NCI-H1436 treated with DMSO at 0.1 percent for 48 hours (cell line): ENCODE results near the gene TENM4.

Experiments
- DNase-seq: peaks from one replicate; lab custom pipeline; 2025; lab: John Stamatoyannopoulos, UW

Gene TENM4

DNA sequence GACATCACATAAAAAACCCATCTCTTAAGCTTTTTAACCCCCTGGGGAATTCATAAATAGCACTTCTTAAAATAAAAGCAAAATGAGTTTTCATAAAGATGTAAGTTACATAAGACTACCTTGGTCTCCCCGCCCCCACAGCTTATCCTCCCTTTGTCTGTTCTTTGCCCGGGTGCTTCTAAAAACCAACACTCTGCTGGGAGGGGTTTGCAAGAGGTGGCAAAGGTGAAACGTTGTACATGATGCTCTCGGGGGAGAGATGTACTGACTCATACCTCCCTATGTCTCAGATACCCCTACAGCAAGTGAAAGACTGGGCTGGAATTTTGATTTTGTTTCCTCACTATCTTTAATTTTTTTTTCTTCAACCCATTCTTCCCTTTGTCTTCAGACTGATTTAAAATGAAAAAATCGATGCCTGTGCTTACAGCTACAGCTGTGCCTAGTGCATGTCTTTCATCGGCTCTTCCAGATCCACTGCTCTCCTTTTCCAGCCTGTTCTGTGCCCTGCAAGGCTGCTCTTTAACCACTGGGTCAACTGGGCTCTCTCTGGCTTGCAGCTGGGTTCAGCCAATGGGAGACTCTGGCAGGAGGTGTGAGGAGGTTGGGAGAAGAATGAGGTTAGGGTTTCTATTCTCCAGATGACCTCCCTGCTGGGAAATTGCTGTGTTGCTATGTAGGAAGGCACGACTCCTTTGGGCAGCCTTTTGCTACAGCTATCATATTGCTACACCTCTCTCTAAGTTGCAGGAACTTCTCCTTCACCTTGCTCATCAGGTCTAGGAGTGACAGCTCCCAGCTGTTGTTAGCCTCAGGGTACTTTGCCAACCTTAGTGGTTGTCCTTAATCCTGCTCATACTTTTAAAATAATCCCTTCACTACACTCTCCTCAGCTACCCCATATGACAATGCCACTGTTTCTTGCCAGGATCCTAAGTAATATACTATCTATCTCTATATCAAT is 266.5 kb downstream of the TENM4 start:
- DNase-seq = no peak

DNA sequence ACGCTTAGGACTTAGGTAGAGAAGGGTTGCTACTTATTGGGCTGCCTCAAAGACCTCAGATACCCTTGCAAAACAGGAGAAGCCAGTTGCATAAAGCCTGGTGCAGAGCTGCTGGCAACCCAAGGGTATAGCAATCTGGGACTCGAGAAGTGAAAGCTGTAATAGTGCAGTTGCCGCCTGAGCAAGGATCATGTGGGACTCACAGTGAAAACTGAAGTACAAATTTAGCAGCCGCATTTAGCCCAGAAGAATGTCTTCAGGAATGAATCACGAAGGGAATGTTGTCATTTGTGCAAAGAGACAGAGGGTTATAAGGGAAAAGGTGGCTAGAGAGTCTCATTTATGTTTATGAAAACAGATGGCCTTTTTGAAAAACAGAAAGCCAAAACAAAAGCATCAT is 267.2 kb downstream of the TENM4 start:
- no peak for DNase-seq

DNA sequence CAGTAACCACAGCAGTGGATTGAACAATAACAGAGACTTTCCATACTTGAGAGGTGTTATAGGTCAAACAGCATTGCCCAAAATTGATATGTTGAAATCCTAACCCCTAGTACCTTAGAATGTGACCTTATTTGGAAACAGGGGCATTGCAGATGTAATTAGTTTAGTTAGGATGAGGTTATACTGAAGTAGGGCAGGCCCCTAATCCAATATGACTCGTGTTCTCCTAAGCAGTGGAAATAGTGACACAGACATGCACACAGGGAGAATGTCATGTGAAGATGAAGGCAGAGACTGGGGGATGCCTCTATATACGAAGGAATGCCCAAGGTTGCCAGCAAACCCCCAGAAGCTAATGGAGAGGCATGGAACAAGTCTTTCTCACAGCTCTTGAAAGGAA is 270.5 kb downstream of the TENM4 start:
- DNase-seq = no peak

DNA sequence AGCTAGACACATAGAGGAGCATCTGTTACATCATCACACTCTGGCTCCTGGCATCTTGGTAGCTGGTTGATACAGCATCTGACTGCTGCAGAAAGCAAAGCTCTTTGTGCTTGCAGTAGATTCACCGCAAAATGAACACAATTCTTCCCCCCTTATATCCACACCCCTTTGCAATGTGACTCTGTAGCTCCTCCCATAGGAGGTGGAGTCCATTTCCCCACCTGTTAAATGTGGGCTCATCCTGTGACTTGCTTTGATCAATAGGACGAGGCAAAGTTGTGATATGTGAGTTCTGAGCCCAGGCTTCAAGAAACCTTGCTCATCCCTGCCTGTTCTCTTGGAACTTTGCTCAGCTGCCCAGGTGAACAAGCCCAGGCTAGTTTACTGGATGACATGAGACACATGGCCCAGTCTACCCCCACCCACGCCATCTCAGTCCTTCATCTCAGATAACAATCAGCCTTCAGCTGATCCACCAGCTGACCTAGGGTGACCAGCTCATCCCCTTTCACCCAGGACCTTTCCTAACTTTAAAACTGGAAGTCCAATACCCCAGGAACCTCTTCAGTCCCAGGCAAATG is 272.2 kb downstream of the TENM4 start:
- DNase-seq = no peak

DNA sequence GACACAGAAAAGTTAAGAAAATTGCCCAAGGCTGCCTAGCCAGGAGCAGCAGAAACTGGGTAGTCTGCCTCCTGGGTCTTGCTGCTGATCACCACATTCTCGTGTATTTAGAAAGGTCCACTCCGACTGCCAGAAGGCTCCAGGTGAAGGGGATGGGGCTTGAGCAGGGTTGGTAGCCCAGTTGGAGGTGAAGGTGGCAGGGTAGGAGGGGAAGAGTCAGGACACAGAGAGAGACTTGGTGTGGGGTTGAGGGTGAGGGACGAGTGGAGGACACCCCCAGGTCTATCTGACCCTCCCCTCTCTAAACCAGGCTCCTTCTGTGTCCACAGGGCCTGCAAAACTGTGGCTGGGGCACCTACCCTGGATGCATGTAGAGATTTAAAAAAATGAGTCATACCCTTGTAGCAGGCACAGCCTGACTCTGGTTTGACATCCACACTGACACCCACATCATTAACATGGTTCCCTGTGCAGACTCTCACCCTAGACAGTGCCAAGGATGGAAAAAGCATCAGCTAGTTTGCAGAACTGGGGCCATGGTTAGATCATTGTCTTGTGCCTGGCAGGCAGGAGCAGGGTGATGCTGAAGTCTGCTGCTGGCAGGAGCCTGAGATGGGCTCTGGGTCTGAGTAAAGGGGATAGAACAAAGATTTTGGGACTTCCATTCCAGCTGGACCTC is 273.2 kb downstream of the TENM4 start:
- DNase-seq = no peak

DNA sequence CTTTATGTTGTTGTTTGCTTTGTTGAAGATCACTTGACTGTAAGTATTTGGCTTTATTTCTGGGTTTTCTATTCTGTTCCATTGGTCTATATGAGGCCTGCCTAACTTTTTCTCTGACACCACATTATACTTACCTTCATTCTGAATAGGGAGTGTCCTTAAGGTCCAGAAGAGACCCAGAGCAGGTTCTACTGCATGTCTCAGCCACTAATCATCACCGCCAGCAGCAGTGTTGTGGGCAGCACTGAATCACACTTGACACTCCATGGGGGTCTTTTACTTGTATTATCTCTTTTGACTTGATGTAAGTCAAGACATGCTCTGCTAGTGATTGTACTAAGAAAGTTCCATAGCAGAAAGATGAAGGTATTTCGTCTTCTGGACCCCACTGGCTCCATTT is 274.9 kb downstream of the TENM4 start:
- no peak for DNase-seq

DNA sequence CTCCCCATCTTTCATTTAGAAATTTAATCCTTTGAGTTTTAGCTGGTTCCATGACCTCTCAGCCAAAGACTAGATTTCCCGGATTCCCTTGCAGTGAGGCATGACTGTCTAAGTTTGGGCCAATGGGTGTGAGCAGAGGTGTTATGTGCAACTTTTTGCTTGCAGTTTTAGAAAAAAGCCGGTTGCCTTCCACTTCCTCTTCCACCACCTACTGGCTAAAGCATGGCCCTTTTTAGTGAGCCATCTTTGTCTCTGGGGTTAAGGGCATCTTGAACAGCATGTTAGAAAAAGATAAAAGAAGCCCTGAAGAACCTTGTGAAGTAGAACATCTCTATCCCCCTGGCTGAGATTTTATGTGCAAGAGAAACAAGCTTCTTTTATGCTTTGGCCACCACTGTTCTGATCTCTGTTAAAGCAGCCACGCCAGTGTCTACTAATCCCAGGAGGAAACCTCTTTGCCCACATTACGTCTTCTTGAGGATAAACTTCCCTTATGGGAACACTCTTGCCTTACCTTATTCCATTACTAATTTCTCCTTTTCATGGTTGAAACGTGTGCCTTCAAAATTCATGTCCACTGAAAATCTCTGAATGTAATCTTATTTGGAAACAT is 279.9 kb downstream of the TENM4 start:
- DNase-seq = no peak

DNA sequence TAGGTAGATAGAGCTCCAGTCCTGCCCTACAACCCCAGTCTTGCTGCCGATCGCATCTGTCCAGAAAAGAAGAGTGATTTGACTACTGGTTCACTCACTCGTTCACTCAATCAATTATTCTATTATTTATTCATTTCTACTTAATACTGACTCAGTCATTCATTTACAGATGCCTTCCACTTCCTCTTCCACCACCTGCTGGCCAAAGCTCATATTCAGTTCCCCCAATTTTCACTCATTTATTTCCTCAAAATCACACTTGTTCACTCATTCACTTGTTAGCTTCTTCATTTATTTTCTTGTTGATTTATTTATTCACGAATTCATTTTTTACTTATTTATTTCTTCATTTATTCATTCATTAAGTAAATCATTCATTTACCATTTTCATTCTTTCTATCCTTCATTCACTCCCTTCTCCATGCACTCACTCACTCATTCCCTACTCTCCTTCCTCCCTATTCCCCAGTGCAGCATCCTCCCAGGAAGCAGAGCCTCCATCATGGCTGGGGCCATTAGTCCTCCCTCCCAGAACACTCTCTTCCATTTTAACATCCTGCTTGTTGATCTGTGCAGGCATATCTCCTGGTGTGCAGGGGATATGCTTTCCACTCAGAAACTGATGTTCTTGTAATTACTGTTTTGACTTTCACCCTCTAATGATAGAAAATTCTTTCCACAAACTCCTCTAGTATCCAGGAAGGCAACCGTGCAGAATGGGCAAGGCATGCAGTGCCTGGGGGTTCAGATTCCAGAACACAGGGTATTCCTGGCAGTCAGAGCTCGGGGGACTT is 281.0 kb downstream of the TENM4 start:
- no peak for DNase-seq

DNA sequence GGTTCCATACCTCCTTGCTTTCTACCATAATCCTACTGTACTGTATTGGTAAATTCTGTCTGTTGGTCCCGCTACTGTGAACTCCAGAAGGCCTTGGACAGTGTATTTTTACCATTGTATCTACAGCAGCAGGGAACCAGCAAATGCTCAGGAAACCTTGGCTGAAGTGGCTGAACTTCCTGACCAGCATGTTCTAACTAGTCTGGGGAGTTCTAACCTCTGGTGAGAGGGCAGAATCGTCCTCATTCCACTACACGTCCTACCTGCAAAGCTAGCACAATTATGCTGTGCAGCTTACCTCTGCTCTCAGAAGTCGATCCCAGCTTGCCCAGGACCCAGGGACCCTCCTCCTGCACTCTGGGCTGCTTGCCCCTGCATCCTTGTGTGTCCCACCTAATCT is 283.1 kb downstream of the TENM4 start:
- no peak for DNase-seq

DNA sequence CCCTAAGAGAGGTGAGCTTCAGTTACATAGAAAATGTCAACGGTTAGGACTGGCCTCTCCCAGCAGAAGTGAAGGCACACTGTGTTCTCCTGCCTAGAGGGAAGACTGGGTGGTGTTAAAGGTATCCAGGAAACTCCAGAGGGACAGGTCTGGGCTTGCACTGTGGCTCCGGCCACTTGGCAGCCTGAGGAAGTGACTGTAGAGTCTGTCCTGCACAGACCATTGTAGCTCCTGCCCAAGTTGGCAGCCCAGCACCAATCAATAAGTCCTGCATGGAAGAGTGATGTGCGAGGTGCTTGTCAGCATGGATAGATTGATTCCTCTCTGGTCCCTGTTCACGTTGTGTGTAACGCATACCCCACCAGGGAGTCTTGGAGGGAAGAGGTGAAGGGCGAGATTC is 284.8 kb downstream of the TENM4 start:
- DNase-seq = no peak

DNA sequence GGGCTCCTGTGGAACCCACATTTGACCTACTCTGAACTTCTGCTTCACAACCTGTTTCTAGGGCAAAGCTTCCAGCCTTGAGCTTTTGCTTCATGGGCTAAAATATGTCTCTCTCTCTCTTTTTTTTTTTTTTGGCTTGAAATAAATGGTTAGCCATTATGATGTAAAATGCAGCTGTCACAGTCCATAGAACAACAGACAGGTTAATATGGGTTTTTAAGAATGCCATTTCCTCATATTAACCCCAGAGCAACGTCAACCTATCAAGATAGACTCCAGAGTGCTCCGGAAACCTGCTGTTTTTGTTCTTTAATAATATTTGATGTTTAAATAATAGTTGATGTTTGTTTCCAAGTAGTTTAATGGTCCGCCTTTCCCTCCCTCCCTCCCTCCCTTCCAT is 285.6 kb downstream of the TENM4 start:
- no peak for DNase-seq

DNA sequence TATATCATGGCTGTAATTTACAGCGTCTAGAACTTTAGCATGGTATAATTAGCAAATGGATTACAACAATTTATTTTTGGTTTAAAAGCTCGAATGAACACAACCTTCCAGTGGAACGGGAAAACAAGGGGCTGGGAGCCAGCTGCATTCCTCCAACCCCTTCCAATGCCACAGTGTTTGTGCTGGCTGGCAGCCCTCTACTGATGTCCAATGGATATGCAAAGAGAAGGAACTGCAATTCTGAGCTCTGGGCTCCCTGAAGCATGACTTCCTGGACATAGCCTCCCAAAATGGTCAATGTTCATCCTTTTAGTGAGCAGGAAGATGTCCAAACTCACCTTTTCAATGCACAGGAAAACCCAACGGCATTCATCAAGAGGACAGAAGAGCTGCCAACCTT is 288.3 kb downstream of the TENM4 start:
- DNase-seq = no peak

DNA sequence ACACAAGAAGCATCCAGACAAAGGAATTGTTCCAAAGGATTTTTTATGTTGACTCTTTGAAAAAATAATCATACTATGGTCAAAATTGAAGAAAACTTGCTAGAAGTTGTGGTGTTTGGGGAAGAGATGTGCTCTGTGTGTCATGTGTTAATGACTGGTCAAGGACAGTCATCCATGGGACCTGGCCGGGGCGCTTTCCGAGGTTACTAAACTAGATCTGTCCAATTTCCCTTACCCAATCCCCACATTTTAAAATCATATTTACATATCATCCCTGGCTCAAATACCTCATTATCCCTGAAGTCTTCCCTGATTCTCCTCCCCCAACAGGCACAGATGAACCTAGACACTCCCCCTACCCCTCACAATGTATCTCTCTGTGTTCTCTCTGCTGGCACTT is 289.4 kb downstream of the TENM4 start:
- no peak for DNase-seq

DNA sequence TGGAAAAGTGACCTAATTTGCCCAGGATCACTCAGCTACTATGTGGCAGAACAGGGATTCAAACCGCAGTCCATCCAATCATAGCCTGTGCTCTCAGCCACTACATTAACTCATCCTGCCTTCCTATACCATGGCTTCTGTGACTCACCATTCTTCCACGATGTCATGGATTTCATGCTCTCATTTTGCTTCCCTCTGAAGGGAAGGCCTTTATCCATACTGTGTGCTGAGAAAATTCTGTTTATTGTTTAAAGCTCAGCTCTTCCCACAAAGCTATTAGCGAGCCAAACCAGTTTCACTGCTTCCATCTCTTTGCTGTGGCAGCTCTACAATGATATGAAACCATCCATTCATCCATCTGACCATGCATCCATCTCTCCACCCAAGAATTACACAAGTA is 289.9 kb downstream of the TENM4 start:
- DNase-seq = no peak

DNA sequence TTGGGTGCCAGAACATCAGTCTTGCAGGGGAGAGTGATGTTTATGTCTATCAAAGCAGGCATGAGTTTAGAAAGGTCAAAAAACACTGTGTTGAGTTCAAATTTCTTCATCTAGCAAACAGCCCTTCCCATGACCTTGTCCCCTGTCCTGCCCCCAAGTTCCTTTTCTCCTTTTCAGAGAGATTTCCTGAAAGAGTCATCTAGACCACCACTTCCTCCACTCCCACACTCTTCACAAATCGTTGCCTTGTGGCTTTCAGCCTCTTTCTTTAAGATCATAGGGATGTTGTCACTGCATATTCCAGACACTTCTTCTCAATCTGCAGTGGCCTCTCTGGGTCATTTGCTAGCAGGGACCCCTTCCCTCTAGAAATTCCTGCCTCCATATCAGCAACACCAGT is 290.5 kb downstream of the TENM4 start:
- no peak for DNase-seq

DNA sequence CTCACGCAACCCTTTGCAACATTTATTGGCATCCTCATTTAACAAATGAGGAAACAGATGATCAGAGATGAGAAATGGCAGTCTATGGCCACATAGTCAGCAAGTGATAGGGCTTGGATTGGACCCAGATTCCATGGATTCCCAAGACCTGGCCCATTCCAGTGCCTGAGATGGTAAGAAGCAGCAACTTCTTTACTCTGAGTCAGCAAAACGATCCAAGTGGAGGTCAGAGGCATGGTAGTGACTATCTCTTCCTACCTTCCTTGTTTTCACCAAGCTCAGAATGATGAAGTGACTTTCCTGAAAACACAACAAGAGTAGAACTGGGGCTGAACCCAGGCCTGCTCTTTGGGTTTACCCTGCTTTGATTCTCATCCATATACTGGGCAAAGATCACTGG is 293.1 kb downstream of the TENM4 start:
- no peak for DNase-seq

DNA sequence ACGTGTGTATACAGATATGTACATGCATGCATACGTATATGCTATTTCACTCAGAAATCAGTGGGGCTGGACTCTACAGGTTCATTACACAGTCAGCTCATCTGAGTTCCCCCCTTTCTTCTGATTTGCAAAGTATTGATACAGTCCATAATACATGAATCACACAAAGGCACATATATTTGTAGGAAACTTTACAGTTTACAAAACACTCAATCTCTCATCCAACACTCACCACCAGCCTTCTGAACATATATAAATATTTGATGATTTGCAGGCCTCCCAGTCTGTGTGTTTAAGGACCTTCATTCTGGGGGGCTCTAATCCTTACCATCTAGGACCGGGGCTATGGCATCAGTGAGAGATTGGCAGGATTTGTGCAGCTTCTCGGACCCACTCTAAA is 293.8 kb downstream of the TENM4 start:
- no peak for DNase-seq

DNA sequence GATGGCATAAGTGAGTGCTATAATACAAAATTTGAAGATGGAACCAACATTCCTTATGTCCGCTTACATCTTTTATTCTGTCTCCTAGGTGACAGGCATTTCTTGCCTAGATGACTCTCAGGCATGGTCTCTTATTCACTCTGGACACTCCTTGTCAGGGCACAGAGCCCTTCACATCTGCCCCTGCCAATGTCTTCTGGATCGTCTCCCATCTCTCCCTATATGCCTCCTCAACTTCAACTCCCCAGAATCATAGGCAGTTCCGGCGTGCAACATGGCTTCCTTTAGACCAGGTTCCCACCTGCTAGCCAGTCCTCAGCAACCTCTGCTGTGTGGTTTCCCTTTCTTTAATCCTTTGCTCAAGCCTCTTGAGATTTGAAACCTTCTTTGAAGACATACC is 300.9 kb downstream of the TENM4 start:
- DNase-seq = no peak

DNA sequence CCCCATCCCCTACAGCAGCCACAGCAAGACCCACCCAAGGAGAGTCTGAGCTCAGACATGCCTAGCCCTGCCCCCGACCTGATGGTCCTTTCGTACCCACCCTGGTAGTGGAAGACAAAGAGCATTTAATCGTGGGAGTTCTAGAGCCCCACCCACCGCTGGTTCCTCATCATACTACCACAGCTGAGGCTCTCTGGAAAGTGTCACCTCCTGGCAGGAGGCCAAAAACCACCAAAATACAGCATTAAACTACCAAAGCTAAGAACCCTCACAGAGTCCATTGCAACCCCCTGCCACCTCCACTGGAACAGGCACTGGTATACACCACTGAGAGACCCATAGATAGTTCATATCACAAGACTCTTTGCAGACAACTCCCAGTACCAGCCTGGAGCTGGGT is 311.1 kb downstream of the TENM4 start:
- no peak for DNase-seq

DNA sequence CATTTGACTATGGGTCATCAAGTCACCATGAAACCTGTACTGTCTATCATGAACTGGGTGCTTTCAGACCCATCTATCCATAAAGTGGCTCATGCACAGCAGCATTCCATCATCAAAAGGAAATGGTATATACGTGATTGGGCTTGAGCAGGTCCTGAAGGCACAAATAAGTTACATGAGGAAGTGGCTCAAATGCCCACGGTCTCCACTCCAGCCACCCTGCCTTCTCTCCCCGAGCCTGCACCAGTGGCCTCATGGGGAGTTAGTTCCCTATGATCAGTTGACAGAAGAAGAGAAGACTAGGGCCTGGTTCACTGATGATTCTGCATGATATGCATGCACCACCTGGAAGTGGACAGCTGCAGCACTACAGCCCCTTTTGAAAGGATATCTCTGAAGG is 312.5 kb downstream of the TENM4 start:
- DNase-seq = no peak

DNA sequence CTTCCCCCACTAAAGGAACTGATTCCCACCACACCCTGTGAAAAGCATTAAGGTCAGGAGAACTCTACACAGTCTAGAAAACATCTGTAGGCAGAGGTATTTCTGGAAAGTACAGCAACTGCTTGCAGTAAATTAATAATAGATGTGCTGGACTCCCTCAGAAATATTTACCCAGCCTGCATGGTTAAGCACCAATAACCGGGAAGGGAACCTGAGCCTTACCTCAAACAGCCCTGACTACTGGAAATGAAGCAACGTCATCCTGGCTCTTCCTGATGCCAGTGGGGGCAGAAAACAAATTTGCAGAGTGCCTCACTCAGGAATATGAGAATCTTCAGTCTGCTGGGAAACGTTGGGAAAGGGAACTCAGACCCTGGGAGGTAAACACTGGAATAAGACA is 318.1 kb downstream of the TENM4 start:
- no peak for DNase-seq

DNA sequence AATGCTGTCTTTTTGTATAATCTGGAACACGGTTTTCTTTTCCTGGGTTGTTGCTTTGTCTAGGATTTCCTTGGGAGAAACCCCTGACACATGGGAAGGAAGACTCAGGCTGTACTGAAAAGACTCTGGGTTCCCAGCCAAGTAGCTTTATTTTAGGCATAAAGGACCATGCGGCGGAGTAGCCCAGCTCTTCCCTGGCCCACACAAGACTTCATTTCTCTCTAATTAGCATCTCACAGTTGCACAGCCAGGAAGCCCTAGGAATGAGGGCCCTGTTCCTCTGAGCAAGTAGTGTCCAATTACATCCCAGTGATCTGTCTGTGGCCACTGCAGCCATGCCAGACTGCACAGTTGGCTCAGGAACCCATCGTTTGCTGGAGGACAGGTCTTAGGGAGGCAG is 319.5 kb downstream of the TENM4 start:
- DNase-seq = no peak
